HG03457 (cell line): ENCODE results near the gene LRP10.
A peak's percentile ranks its signal among the peaks of the same experiment; 100 is the strongest.
"Not testable (repeated sequence)": the region's sequence is repeated elsewhere in the genome, so short reads cannot be mapped to it uniquely, and the experiment has no call there.

Source experiments
- ATAC-seq: cut with Tn5 transposase; IDR thresholded peaks from one replicate; pipeline ENCODE4 v1.9.1; 2021; ENCODE audit warnings: moderate number of reproducible peaks; ENCODE audit not compliant: unreplicated experiment

LRP10 gene

DNA sequence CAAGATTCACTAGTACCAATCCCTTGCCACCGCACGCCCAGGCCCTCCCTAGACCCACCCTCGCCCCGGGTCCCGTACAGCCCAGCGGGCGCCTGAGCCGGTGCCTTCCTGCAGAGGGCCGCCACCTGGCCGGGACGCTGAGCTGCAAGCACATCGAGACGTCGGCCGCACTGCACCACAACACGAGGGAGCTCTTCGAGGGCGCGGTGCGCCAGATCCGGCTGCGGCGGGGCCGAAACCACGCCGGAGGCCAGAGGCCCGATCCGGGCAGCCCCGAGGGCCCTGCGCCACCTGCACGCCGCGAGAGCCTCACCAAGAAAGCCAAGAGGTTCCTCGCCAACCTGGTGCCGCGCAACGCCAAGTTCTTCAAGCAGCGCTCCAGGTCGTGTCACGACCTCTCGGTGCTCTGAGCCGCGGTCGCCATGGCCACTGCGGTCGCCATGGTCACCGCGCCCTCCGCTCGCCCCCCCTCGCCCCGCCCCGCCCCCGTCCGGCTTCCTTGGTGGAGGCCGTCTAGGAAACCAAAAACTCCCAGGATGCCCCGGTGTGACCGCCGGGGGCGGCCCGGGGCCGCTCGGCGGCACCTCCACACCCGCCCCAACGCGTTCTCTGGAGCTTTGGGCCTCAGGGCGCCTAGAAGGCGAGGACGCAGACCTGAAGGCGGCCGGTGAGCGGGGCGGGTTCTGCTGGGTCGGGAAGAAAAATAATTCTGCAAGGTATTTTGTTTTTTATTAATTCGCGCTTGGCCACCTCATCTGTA, 15.1 kb downstream of the LRP10 start:
- peak; percentile 39 for ATAC-seq

DNA sequence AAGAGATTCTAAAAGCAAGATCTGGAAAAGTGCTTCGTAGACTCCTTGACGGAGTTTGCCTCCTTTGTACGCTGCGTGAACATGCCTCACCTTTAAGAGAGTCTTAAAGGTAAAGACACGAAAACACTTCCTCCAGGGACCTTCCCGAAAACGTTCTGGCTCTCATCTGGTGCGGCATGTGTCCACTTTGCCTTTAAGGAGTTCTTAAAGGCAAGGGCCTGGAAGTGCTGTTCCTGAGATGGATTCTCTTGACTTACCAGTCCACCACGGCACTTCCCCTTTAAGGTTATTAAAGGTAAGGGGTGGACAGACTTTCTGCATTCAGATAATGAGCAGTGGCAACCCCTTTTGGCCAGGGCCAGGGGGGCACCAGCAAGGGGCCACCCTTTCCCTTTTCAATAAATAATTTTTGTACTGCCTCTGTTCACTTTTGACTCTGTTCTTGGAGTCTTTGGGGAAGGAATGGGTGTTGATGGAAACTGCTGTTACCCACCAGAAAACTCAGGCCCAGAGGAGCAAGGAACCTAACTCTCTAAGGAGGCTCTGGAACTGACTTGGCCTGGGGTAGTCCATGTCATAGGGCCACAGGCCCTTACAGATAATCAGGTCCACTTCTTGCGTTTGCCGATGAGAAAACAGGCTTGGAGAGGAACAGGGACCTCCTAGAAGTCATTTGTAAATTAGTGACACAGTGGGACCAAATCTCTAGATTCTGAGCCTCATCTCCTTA, 15.9 kb downstream of the LRP10 start:
- peak; percentile 33 for ATAC-seq

DNA sequence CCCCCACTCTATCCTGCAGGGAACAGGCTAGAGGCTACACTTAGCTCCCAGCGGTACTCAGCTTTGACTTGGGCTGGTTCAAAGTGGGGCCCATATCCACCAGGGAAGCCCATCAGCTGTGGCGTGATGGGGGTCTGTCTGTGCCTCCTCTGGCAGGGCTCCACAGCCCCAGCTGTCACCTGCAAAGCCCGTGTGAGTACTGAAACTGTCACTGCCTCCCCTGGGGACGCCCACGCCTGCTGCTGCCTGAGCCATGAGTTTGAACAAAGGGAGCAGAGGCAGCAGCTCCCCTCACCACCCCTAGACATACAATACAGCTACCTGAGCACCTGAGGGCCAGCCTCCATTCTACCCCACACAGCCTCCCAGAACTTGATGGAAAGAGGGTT, 16.4 kb downstream of the LRP10 start:
- ATAC-seq, result no peak

DNA sequence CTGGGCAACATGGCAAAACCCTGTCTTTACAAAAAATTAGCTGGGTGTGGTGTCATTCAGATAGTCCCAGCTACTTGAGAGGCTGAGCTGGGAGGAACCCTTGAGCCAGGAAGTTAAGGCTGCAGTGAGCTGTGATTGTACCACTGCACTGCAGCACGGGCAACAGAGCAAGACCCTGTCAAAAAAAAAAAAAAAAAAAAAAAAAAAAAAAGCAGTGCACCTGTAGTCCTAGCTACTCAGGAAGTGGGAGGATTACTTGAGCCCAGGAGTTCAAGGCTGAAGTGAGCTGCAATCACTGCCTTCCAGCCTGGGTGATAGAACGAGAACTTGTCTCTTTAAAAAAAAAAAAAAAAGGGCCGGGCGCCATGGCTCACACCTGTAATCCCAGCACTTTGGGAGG, 17.1 kb downstream of the LRP10 start:
- no peak for ATAC-seq

DNA sequence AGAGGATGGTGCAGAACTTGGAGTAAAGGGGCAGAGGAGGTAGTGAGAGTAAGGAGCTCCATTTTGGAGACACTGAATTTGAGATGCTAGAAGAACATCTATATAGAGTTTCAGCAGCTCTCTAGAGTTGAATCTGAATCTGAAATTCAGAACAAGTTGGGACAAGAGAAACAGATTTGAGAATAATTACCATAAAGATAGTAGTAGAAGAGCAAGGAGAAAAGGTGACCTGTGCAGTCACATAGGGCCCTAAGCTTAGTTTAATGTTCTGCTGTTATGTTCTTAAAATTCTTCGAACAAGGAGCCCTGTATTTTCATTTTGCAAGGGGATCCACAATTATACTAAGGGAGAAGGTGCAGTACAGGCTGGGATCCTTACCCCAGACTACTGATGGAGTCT, 18.9 kb downstream of the LRP10 start:
- ATAC-seq, result no peak

GRCh38 chr14:22892488-22892887, 20.9 kb downstream of the LRP10 start:
- ATAC-seq, result no peak

DNA sequence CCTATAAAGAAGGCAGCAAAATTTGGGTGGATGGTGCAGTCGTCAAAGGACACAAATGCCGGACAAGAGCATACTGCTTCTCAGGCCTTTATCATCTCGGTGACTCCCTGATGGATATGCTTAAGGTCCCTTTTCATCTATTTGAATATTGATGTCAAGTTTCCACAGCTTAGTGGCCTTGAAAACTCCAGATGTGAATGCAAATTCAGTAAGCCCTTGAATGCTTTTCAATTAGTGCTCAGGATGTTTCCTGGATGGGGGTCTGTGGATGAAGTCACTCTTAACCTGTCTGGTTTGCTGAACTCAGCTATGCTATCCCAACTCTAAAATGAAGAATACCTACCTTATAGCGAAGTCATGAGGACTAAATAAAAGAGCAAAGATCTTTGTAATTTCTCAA, 22.2 kb downstream of the LRP10 start:
- ATAC-seq, result no peak

- ATAC-seq, result no peak
These were observed 23.9 kb downstream of the LRP10 start for GRCh38 chr14:22895402-22895801.

DNA sequence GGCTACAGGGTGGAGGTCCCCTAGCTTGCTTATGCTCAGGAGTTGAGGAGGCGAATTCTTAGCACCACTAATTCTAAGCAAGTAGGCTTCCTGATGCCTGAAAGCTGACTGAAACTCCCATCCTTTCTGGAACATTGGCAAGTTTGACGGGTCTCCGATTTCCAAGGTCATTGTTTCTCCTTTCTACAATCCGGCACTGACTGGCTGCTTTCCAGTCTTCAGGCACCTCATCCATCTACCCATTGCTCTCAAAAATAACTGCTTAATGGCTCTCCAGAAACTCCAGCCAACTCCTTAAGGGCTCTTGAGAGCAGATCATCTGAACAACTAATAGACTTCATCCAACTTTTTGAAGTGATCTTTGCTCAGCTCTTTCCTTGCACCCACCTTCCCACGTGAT, 24.8 kb downstream of the LRP10 start:
- ATAC-seq, result no peak

- ATAC-seq, result no peak
These were observed 25.2 kb downstream of the LRP10 start for GRCh38 chr14:22896760-22897159.

- no peak for ATAC-seq
These were observed 25.8 kb downstream of the LRP10 start for GRCh38 chr14:22897357-22897756.

DNA sequence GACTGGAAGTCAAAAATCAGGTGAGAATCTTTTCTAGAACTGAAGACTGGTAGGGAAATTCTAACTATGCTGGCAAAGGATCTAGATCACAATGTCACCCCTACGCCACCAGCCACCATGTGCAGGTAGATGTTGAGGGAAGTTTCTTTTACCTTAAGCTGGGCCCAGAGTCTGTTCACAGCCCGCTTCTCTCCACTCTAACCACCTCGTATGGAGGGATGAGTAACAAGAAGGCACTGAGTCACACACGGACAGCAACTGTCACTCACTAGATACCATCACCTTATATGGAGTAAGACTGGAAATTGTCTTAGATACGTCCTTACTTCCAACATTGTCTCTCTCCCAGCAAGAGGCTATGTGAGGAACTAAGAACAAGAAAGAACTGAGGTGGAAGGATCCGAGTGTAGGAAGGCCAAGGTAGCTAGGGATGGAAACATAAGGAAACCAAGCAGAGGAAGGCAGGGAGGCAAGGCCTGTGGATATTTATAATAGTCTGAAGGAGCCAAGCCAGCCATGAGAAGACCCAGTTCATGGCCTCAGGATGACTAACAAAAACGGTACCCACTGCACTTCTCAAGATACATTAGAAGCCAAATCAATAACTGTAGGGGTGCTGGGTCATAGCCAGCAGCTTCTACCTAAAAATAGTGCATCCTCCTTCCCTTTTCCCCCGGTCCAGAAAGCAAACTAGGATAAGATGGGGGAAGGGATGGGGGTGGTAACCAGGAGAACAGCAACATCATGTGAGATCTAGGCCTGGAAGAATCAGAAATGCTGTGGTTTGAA, 27.0 kb downstream of the LRP10 start:
- ATAC-seq, result no peak

DNA sequence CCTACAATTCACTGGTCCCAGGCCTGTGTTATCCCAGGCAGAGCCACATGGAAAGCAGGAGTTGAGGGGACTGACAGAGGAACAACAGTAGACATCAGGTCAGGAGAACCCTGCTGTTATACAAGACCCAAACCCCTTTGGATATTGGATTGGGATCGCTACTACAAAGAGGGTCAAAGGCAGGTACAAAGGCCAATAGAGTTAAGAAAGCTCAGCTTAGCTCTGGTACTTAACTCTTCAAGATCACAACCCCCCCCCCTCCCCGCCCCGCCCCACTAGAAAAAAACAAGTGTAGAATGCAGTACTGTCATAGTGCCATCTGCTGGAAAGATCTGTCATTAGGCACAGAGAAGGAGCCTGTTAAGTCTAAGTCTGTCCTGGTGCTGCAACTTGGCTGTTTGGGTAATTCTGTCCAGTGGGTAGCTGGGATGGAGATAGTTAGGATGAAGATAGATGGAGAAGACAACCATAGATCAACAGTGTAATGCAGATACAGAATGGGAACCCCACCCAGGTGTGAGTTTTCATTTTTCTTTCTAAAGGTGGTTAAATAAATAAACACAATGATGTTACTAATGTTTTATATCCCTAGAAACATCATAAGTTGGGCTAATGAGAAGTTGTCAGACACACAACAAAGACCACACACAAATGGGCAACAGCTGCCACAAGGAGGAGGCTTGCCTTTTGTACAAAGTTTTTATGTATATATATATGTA, 28.7 kb downstream of the LRP10 start:
- ATAC-seq, result no peak

DNA sequence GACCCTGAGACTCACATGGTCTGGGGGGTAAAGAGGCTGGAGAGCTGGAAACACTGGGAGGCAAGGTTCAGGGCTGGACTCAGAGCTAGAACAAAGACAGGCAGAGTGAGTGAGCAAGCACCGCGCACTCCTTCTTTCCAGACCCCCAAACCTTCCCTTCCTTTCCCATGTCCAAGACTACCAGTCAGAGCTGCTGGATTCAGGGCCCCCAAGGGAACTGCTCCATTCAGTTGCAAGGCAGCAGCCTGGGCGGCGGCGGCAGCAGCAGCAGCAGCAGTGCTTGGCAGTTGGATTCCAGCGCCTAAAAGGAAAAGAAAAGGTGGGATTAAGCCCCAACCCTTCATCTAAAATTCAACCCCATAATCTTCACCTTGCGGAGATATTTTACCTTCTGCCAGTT, 30.3 kb downstream of the LRP10 start:
- ATAC-seq, result no peak

DNA sequence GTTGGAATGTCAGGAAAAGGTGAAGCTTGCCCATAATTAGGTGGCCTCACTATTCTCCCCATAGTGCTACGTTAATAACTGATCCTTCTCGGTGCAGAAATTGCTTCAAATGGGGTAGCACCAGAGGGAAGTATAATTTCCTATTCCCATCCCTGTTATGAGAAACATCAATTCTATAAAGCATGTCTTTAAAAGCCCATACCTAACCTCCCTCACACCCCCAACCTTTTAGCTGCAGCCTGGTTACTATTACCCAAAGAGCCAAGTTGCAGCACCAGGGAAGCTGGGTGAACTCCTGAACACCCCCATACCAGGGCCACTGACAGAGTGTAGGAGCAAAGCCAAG, 32.2 kb downstream of the LRP10 start:
- no peak for ATAC-seq

GRCh38 chr14:22905627-22906026, 34.1 kb downstream of the LRP10 start:
- no peak for ATAC-seq

DNA sequence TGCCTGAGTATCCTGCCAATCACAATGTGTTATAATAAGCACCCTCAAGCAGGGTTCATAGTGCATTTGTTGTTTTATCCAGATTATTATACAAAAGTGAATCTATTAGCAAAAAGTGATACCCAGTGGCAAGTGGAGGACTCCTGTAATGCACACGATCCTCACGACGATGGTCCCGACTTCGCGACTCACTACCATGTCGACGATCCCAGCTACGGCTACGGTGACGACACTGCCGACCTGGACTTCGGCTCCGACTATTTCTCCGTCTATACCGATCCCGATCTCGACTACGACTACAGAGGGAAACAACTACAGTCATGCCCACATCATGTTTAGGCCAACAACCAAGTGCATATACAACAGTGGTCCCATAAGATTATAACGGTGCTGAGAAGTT, 34.5 kb downstream of the LRP10 start:
- no peak for ATAC-seq

DNA sequence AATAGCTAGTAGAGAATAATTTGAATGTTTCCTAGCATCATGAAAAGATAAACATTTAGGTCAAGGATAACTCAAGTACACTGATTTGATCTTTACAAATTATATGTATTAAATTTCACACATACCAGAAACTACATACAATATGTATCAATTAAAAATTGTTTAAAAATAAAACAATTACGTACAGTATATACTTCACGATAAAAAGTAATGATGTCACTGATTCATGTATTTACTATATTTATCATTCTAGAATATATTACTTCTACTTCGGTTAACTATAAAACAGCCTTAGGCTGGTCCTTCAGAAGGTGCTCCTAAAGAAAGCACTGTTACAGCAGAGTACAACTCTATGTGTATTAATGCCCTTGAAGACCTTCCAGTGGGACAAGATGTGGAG, 35.9 kb downstream of the LRP10 start:
- ATAC-seq, result no peak

GRCh38 chr14:22908601-22909000, 37.1 kb downstream of the LRP10 start:
- ATAC-seq, result no peak

- no peak for ATAC-seq
These were observed 39.4 kb downstream of the LRP10 start for GRCh38 chr14:22910916-22911315.

GRCh38 chr14:22914836-22915235, 43.3 kb downstream of the LRP10 start:
- ATAC-seq, result not testable (repeated sequence)
